Endothelial cell of umbilical vein (primary cell): ENCODE results near the gene IL3. TPM values are rescaled to one million over a fixed set of nuclear protein-coding genes. Genes with fewer than 3 reads are reported as not detected.

Experiments
- BruUV-seq: library from RNA; stranded (reverse); fragments of 400-500 nt; replicated peaks from 2 replicates; lab custom pipeline; 2021; lab: Mats Ljungman, UMichigan
- CTCF ChIA-PET: fragments of 300-600, 350-600 bp; sonication (Branson Sonifier 250); formaldehyde crosslinking; loops from one replicate; lab custom pipeline; 2021; ENCODE audit warnings: antibody characterized with exemption, inconsistent platforms; lab: Charles Lee
- POLR2A ChIA-PET: fragments of 300-600, 350-600 bp; sonication (Branson Sonifier 250); formaldehyde crosslinking; loops from one replicate; lab custom pipeline; 2021; ENCODE audit warnings: antibody characterized with exemption, inconsistent platforms; lab: Charles Lee
- DNase-seq: peaks from one replicate; pipeline ENCODE4 v3.0.0-alpha.2; 2011; ENCODE audit warnings: low read depth, low spot score
- FAIRE-seq: peaks from 2 replicates; lab custom pipeline; 2011; peaks lifted over from hg19 to GRCh38; lab: Jason Lieb, UNC
- H2AFZ ChIP-seq: 2 replicates; pipeline ENCODE4 v1.6.0; 2012; ENCODE audit warnings: low read depth, low read length, control low read depth, inconsistent platforms
- H3K27ac ChIP-seq: 2 replicates; pipeline ENCODE4 v1.5.1; 2011; ENCODE audit warnings: low read depth, mild to moderate bottlenecking, control low read depth, low read length, moderate library complexity; ENCODE audit not compliant: insufficient read depth
- H3K27me3 ChIP-seq, 2 experiments: 2 replicates each; pipeline versions ENCODE4 v1.6.0 to v1.6.1; 2011; ENCODE audit warnings: low read length in 2 of 2, mixed read lengths in 1 of 2; ENCODE audit not compliant: control insufficient read depth in 2 of 2, insufficient read depth in 2 of 2
- H3K36me3 ChIP-seq, 2 experiments: 2 replicates in 1 of 2; 3 replicates in 1 of 2; pipeline ENCODE4 v1.5.1; 2011; ENCODE audit warnings: low read length in 2 of 2, mild to moderate bottlenecking in 1 of 2, moderate library complexity in 1 of 2; ENCODE audit not compliant: control insufficient read depth in 2 of 2, insufficient read depth in 2 of 2; ENCODE audit errors: extremely low read depth in 1 of 2
- H3K4me1 ChIP-seq: 3 replicates; pipeline ENCODE4 v1.5.1; 2011; ENCODE audit warnings: mild to moderate bottlenecking, low read length; ENCODE audit not compliant: control insufficient read depth, insufficient read depth; ENCODE audit errors: extremely low read depth
- H3K4me2 ChIP-seq: 2 replicates; pipeline ENCODE4 v1.6.1; 2011; ENCODE audit warnings: low read length, control low read depth, mixed read lengths; ENCODE audit not compliant: insufficient read depth
- H3K4me3 ChIP-seq, 3 experiments: fragments of 200-600 bp in 1 of 3; sonication (generic), shearing (Covaris generic) in 1 of 3; replicated peaks in 1 of 3; 2 replicates each; pipeline ENCODE4 v1.5.1; 2011 to 2016; ENCODE audit warnings: control low read depth in 3 of 3, low read length in 3 of 3, mild to moderate bottlenecking in 2 of 3, inconsistent platforms in 1 of 3, low read depth in 1 of 3, moderate library complexity in 1 of 3; ENCODE audit not compliant: insufficient read depth in 1 of 3
- H3K79me2 ChIP-seq: 2 replicates; pipeline ENCODE4 v1.6.0; 2012; ENCODE audit warnings: low read length, inconsistent platforms; ENCODE audit not compliant: control insufficient read depth, insufficient read depth
- H3K9ac ChIP-seq: replicated peaks from 2 replicates; pipeline ENCODE3; 2011; ENCODE audit warnings: low read length, control low read depth; ENCODE audit not compliant: insufficient read depth; ENCODE audit errors: extremely low read depth
- H3K9me1 ChIP-seq: replicated peaks from 3 replicates; pipeline ENCODE4 v1.6.0; 2011; ENCODE audit warnings: mild to moderate bottlenecking, low read length; ENCODE audit not compliant: control insufficient read depth, insufficient read depth; ENCODE audit errors: extremely low read depth
- H3K9me3 ChIP-seq: replicated peaks from 2 replicates; pipeline ENCODE4 v1.5.1; 2012; ENCODE audit warnings: low read length, inconsistent platforms; ENCODE audit not compliant: control insufficient read depth, insufficient read depth
- H4K20me1 ChIP-seq: replicated peaks from 2 replicates; pipeline ENCODE3; 2011; ENCODE audit warnings: mild to moderate bottlenecking, low read length; ENCODE audit not compliant: control insufficient read depth, insufficient read depth; ENCODE audit errors: extremely low read depth
- CTCF ChIP-seq, 2 donors: IDR thresholded peaks; 1 replicate in 1 of 2; 2 replicates in 1 of 2; pipeline ENCODE4 v1.5.1; 2011; ENCODE audit warnings: low read length in 2 of 2, mild to moderate bottlenecking in 2 of 2, moderate library complexity in 2 of 2, control low read depth in 1 of 2, inconsistent platforms in 1 of 2, low read depth in 1 of 2; ENCODE audit not compliant: insufficient read depth in 1 of 2; ENCODE audit errors: extremely low read depth in 1 of 2
- EZH2 ChIP-seq: IDR thresholded peaks from 2 replicates; pipeline ENCODE4 v1.6.1; 2012; ENCODE audit warnings: borderline replicate concordance, low read depth, mild to moderate bottlenecking, moderate library complexity, low read length, inconsistent platforms; ENCODE audit not compliant: severe bottlenecking
- FOS ChIP-seq: IDR thresholded peaks from 2 replicates; pipeline ENCODE4 v1.6.1; 2011; ENCODE audit warnings: mild to moderate bottlenecking, low read length, moderate library complexity, borderline replicate concordance; ENCODE audit not compliant: insufficient read depth
- GATA2 ChIP-seq: IDR thresholded peaks from 2 replicates; pipeline ENCODE4 v1.7.0; 2011; ENCODE audit warnings: low read depth, mild to moderate bottlenecking, moderate library complexity, mixed read lengths, low read length; ENCODE audit not compliant: insufficient read length, insufficient read depth
- JUN ChIP-seq: IDR thresholded peaks from 2 replicates; pipeline ENCODE4 v1.6.1; 2011; ENCODE audit warnings: borderline replicate concordance, low read depth; ENCODE audit not compliant: insufficient read length, insufficient read depth
- MAX ChIP-seq: IDR thresholded peaks from 2 replicates; pipeline ENCODE4 v1.6.1; 2011; ENCODE audit not compliant: insufficient read depth, insufficient read length
- MYC ChIP-seq: IDR thresholded peaks from one replicate; pipeline ENCODE4 v1.6.1; 2011; ENCODE audit warnings: mild to moderate bottlenecking, low read depth, low read length
- POLR2A ChIP-seq: IDR thresholded peaks from 2 replicates; pipeline ENCODE4 v1.6.1; 2012; ENCODE audit warnings: low read depth, mild to moderate bottlenecking, control low read depth, low read length
- POLR2AphosphoS5 ChIP-seq: IDR thresholded peaks from 2 replicates; pipeline ENCODE4 v1.6.1; 2012; ENCODE audit warnings: low read depth, mild to moderate bottlenecking, control low read depth, low read length, moderate library complexity; ENCODE audit not compliant: insufficient read depth
- dilution Hi-C: fragments of 300-500 bp; cut with MboI; formaldehyde crosslinking; loops from one replicate; pipeline ENCODE4 v1.15.0; 2019; ENCODE audit warnings: low sequenced_read_pairs; ENCODE audit not compliant: extremely low pct_ligation_motif_present
- intact Hi-C: fragments of 100-400 bp; cut with micrococcal nuclease; formaldehyde crosslinking; loops from one replicate; pipeline ENCODE4 v1.10.0; 2022
- polyA plus RNA-seq, 4 experiments: library from polyadenylated mRNA; depleted of rRNA in 3 of 4; stranded (reverse) in 3 of 4; unstranded in 1 of 4; fragments of >200 nt; gene quantifications; 2 replicates each; pipeline versions ENCODE4 v1.2.1 to v1.2.3, GENCODE V29; 2011 to 2012; ENCODE audit warnings: missing spikeins in 1 of 4
- total RNA-seq: library from RNA; stranded (reverse); gene quantifications from 2 replicates; pipeline ENCODE4 v1.2.3, GENCODE V29; 2021

IL3 gene
- total and polyA plus RNA-seq, 2 donors (not counting 3 experiments of a cell fraction or from before 2014, with no cell fraction given) = not detected

- DNase-seq (no peak), FAIRE-seq (no peak)
- peaks cover 21% of the 10 kb centered on the region for H3K4me1 ChIP-seq
- TF ChIP-seq EZH2 (no peak), GATA2 (no peak), JUN (no peak), MYC (no peak), MAX (no peak), POLR2AphosphoS5 (no peak), FOS (no peak), CTCF (IDR thresholded peaks at IDR 0.05; ENCODE audit: extremely low read depth in 1 of 2, insufficient read depth in 1 of 2, low read depth in 1 of 2, low read length in 2 of 2) (no peak), POLR2A (no peak)
- H4K20me1 ChIP-seq = no peaks in the 10 kb centered on the region
- ChIA-PET POLR2A (no interaction called here), CTCF (interaction anchor here (1.1 to 1.5 kb wide), 3 partner anchors 21 to 30 kb away, joined by 3 to 5 read pairs (median 3); no protein-coding TSS in a partner anchor)
- H3K4me3 ChIP-seq = no peak overlapping the region
- no peaks in the 10 kb centered on the region for H3K27me3 ChIP-seq
- no peak overlapping the region for H3K27ac ChIP-seq
- no peak overlapping the region for H3K9ac ChIP-seq
- BruUV-seq = no TSS peak
- no peaks in the 10 kb centered on the region for H3K36me3 ChIP-seq
- H3K9me1 ChIP-seq = no peaks in the 10 kb centered on the region
- no peak overlapping the region for H2AFZ ChIP-seq
- no peaks in the 10 kb centered on the region for H3K79me2 ChIP-seq
- dilution Hi-C loops (no loop called here), intact Hi-C loops (no loop called here)
- no peaks in the 10 kb centered on the region for H3K9me3 ChIP-seq
- H3K4me2 ChIP-seq = no peak overlapping the region
Measured at GRCh38 chr5:132093271-132093670, 32.8 kb downstream of the IL3 start.
